PC-9 (cell line): ENCODE data around the gene ELOVL4. TPM values are rescaled to one million over a fixed set of nuclear protein-coding genes. Genes with fewer than 3 reads are reported as not detected.

Experiments used
- BruUV-seq: library from RNA; stranded (reverse); fragments of 400-500 nt; replicated peaks from 2 replicates; lab custom pipeline; 2021; lab: Mats Ljungman, UMichigan
- CTCF ChIA-PET: fragments of 300-600 bp; sonication (Branson Sonifier 250); formaldehyde crosslinking; loops from one replicate; lab custom pipeline; 2022; ENCODE audit warnings: antibody characterized with exemption; lab: Charles Lee
- POLR2A ChIA-PET: fragments of 300-600 bp; sonication (Branson Sonifier 250); formaldehyde crosslinking; loops from one replicate; lab custom pipeline; 2022; ENCODE audit warnings: antibody characterized with exemption; ENCODE audit not compliant: unreplicated experiment; lab: Charles Lee
- DNase-seq, 2 experiments: peaks; one replicate each; pipeline versions ENCODE4 v3.0.0 to v3.0.0-alpha.2; 2015 to 2022; ENCODE audit warnings: mixed read lengths in 1 of 2
- H2AFZ ChIP-seq: fragments of 200-600 bp; sonication (generic); 2 replicates; pipeline ENCODE4 v1.8.1; 2017; ENCODE audit warnings: antibody characterized with exemption
- H3F3A ChIP-seq: fragments of 200-600 bp; sonication (generic); 2 replicates; pipeline ENCODE4 v1.8.1; 2017; ENCODE audit warnings: antibody characterized with exemption, mild to moderate bottlenecking, low read depth; ENCODE audit not compliant: insufficient read depth
- H3K27ac ChIP-seq: fragments of 200-600 bp; sonication (generic); 2 replicates; pipeline ENCODE4 v1.6.1; 2016; ENCODE audit warnings: mixed run types
- H3K27me3 ChIP-seq: fragments of 200-600 bp; sonication (generic); 2 replicates; pipeline ENCODE4 v1.6.1; 2016; ENCODE audit warnings: low read depth, mixed run types; ENCODE audit not compliant: insufficient read depth
- H3K36me3 ChIP-seq: fragments of 200-600 bp; sonication (generic); 2 replicates; pipeline ENCODE4 v1.6.1; 2016; ENCODE audit warnings: low read depth, mixed run types
- H3K4me1 ChIP-seq: fragments of 200-600 bp; sonication (generic); replicated peaks from 2 replicates; pipeline ENCODE4 v1.6.1; 2016; ENCODE audit warnings: mixed run types; ENCODE audit not compliant: insufficient read depth
- H3K4me2 ChIP-seq: fragments of 200-600 bp; sonication (generic); 2 replicates; pipeline ENCODE4 v1.6.1; 2017; ENCODE audit warnings: mixed run types
- H3K4me3 ChIP-seq: fragments of 200-600 bp; sonication (generic); 2 replicates; pipeline ENCODE4 v1.6.1; 2016; ENCODE audit warnings: mixed run types
- H3K79me2 ChIP-seq: fragments of 200-600 bp; sonication (generic); 2 replicates; pipeline ENCODE4 v1.6.1; 2017; ENCODE audit warnings: low read depth, mixed run types
- H3K9me2 ChIP-seq: fragments of 200-600 bp; sonication (generic); 2 replicates; pipeline ENCODE4 v1.8.1; 2017; ENCODE audit warnings: mild to moderate bottlenecking; ENCODE audit not compliant: insufficient read depth
- H3K9me3 ChIP-seq: fragments of 200-600 bp; sonication (generic); 2 replicates; pipeline ENCODE4 v1.8.1; 2016; ENCODE audit warnings: low read depth; ENCODE audit not compliant: insufficient read depth
- H4K20me1 ChIP-seq: fragments of 200-600 bp; sonication (generic); 2 replicates; pipeline ENCODE4 v1.8.1; 2017; ENCODE audit not compliant: insufficient read depth
- EZH2 ChIP-seq: fragments of 200-600 bp; sonication (generic); IDR thresholded peaks from 2 replicates; pipeline ENCODE4 v1.8.0; 2017; ENCODE audit warnings: antibody characterized with exemption, low read depth
- intact Hi-C: fragments of 100-400 bp; cut with micrococcal nuclease; formaldehyde crosslinking; loops from one replicate; pipeline ENCODE4 v1.10.0; 2022; ENCODE audit not compliant: unreplicated experiment
- total RNA-seq: library from RNA; stranded (reverse); gene quantifications from 2 replicates; pipeline ENCODE4 v1.2.3, GENCODE V29; 2021
- TF ChIP-seq, protein P1 (sequence below): fragments of 200-600 bp; sonication (generic); conservative IDR thresholded peaks from 2 replicates; pipeline ENCODE4 v1.6.1; 2017; ENCODE audit warnings: mixed run types, antibody characterized with exemption, mild to moderate bottlenecking, moderate library complexity

Gene ELOVL4
- total RNA-seq, 1 experiment from 2014 or later = not detected

- Histone ChIP-seq H3K79me2 (no peaks in the 10 kb centered on the region), H3K36me3 (no peaks in the 10 kb centered on the region), H3K4me1 (no peaks in the 10 kb centered on the region), H3K9me2 (no peaks in the 10 kb centered on the region), H3K27me3 (no peaks in the 10 kb centered on the region), H3K27ac (no peak overlapping the region), H4K20me1 (no peaks in the 10 kb centered on the region), H3K4me3 (peak overlapping the region; percentile 44; the same call in 1 of the 2 replicates), H2AFZ (peak overlapping the region; percentile 78), H3F3A (no peaks in the 10 kb centered on the region), H3K4me2 (peak overlapping the region; percentile 74), H3K9me3 (no peaks in the 10 kb centered on the region)
- no TSS peak for BruUV-seq
- peak; percentile 41 to 51 for DNase-seq
- TF ChIP-seq, protein P1, sequence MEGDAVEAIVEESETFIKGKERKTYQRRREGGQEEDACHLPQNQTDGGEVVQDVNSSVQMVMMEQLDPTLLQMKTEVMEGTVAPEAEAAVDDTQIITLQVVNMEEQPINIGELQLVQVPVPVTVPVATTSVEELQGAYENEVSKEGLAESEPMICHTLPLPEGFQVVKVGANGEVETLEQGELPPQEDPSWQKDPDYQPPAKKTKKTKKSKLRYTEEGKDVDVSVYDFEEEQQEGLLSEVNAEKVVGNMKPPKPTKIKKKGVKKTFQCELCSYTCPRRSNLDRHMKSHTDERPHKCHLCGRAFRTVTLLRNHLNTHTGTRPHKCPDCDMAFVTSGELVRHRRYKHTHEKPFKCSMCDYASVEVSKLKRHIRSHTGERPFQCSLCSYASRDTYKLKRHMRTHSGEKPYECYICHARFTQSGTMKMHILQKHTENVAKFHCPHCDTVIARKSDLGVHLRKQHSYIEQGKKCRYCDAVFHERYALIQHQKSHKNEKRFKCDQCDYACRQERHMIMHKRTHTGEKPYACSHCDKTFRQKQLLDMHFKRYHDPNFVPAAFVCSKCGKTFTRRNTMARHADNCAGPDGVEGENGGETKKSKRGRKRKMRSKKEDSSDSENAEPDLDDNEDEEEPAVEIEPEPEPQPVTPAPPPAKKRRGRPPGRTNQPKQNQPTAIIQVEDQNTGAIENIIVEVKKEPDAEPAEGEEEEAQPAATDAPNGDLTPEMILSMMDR = peak; percentile 74
- TF ChIP-seq EZH2 = no peak
- CTCF ChIA-PET = interaction anchor here (0.6 to 0.7 kb wide), 6 partner anchors 105 to 1811 kb away, joined by 3 to 5 read pairs (median 4); no protein-coding TSS in a partner anchor
- POLR2A ChIA-PET = interaction anchor here (0.6 kb wide), 2 partner anchors 158 to 331 kb away, joined by 3 read pairs; partner anchors contain the start of gene LCA5
- intact Hi-C loops = loop anchor here (1.0 to 5.0 kb wide), 3 partner anchors 90 to 666 kb away; partner anchors contain the start of gene TTK
Observed at GRCh38 chr6:79868098-79868722, 79.1 kb downstream of the ELOVL4 start.

Other genes with a start within 250 kb of the ELOVL4 start
- 28.7 and 40.3 TPM in 2 replicates for gene TTK, start 57.1 kb upstream of the ELOVL4 start, total RNA-seq
- 29.7 and 41.5 TPM in 2 replicates for gene BCKDHB, start 159.1 kb upstream of the ELOVL4 start, total RNA-seq